Measurements from ENCODE around the gene PLCD1. TPM values are rescaled to one million over a fixed set of nuclear protein-coding genes. Genes with fewer than 3 reads are reported as not detected.

PLCD1 gene
- total and polyA plus RNA-seq, 2 of the 13 experiments (the other 11 are each of a cell fraction or from before 2014, with no cell fraction given) = 10.1 to 12.4 TPM

- TF ChIP-seq ATF3 (CRISPR knock-in tag; IDR thresholded peaks at IDR 0.05) (peak; percentile 49; the same call in 1 of the 2 replicates), ZNF781 (CRISPR knock-in tag; IDR thresholded peaks at IDR 0.05; ENCODE audit: borderline replicate concordance, not compliant biosample characterization) (no peak), HMGA1 (CRISPR knock-in tag; conservative IDR thresholded peaks at IDR 0.05) (no peak), MAX (IDR thresholded peaks at IDR 0.05) (peak; percentile 72; the same call in 1 of the 2 replicates), FOXJ3 (CRISPR knock-in tag; IDR thresholded peaks at IDR 0.05; ENCODE audit: borderline replicate concordance) (peak; percentile 75; the same call in 1 of the 2 replicates), TFE3 (CRISPR knock-in tag; IDR thresholded peaks at IDR 0.05) (0 out of 2 replicates have a peak, but pooled peaks have one; percentile 47), ZNF225 (CRISPR knock-in tag; IDR thresholded peaks at IDR 0.05) (no peak), ELF4 (CRISPR knock-in tag; IDR thresholded peaks at IDR 0.05; ENCODE audit: borderline replicate concordance) (no peak), CERS6 (CRISPR knock-in tag; IDR thresholded peaks at IDR 0.05) (no peak), ARNT (IDR thresholded peaks at IDR 0.05) (no peak), ZNF619 (CRISPR knock-in tag; IDR thresholded peaks at IDR 0.05) (0 out of 2 replicates have a peak, but pooled peaks have one; percentile 73), CENPBD1 (CRISPR knock-in tag; IDR thresholded peaks at IDR 0.05; ENCODE audit: borderline replicate concordance, low read depth) (no peak), MBNL3 (CRISPR knock-in tag; conservative IDR thresholded peaks at IDR 0.05) (no peak), SYNCRIP (IDR thresholded peaks at IDR 0.05; ENCODE audit: insufficient read depth, low read depth, low read length) (no peak), PLRG1 (conservative IDR thresholded peaks at IDR 0.05) (no peak), THAP8 (CRISPR knock-in tag; IDR thresholded peaks at IDR 0.05; ENCODE audit: borderline replicate concordance) (no peak), ZNF468 (CRISPR knock-in tag; IDR thresholded peaks at IDR 0.05) (no peak; the same call in 1 of the 2 replicates), FOSL2 (CRISPR knock-in tag; IDR thresholded peaks at IDR 0.05) (peak; percentile 83), ZNF687 (CRISPR knock-in tag; IDR thresholded peaks at IDR 0.05) (peak; percentile 80), MYNN (CRISPR knock-in tag; IDR thresholded peaks at IDR 0.05; ENCODE audit: low read depth) (no peak; the same call in 1 of the 2 replicates), FLYWCH1 (CRISPR knock-in tag; IDR thresholded peaks at IDR 0.05) (no peak), ZNF34 (CRISPR knock-in tag; IDR thresholded peaks at IDR 0.05; ENCODE audit: borderline replicate concordance) (no peak)
These were observed 24.9 kb downstream of the PLCD1 start (continued) for GRCh38 chr3:38004415-38005075.

Measured in HepG2 (cell line).